Measurements from ENCODE around the gene EGFL6.

EGFL6 gene

DNA sequence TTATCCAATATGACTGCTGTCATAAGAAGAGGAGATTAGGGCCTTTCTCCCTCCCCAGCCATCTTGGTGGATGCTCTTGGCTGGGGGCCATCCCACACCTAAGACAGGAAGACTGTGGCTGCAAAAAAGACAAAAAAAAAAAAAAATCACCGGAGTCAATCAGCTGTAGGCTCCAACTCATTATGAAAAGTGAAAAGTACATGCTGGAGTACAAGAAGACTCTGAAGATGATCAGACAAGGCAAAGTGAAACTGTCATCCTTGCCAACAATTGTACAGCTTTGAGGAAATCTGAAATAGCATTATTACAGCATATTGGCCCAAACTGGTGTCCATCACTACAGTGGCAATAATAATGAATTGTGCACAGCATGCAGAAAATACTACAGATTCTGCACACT lies 5.2 kb downstream of the EGFL6 start:
- Histone ChIP-seq H2AFZ (ENCODE audit: insufficient read depth, low read length, poor library complexity) (no peak overlapping the region), H3K18ac (ENCODE audit: low read length) (no peak overlapping the region), H3K79me2 (ENCODE audit: control insufficient read depth, insufficient read depth, low read length, poor library complexity) (no peaks in the 10 kb centered on the region), H3K4me2 (ENCODE audit: low read length) (no peak overlapping the region), H3K9me3 (ENCODE audit: insufficient read depth, low read depth, low read length) (no peaks in the 10 kb centered on the region), H3K27me3 (ENCODE audit: insufficient read depth, low read length) (peaks cover 12% of the 10 kb centered on the region), H3K27ac (ENCODE audit: low read depth, low read length) (no peak overlapping the region), H3K4me1 (ENCODE audit: control insufficient read depth in 1 of 2, insufficient read depth in 2 of 2, low read length in 2 of 2) (peaks cover 3% of the 10 kb centered on the region in 2 experiments), H3K4ac (ENCODE audit: low read depth, low read length) (no peak overlapping the region), H3K36me3 (ENCODE audit: control insufficient read depth in 1 of 2, insufficient read depth in 2 of 2, low read length in 2 of 2) (no peaks in the 10 kb centered on the region), H3K23ac (ENCODE audit: low read length) (no peak overlapping the region), H3K4me3 (ENCODE audit: low read depth, low read length) (no peak overlapping the region), H3K79me1 (ENCODE audit: low read length) (no peaks in the 10 kb centered on the region), H4K91ac (ENCODE audit: low read depth, low read length) (no peak overlapping the region), H3K9ac (ENCODE audit: low read length) (no peak overlapping the region), H2BK5ac (ENCODE audit: low read depth, low read length, poor library complexity) (no peak overlapping the region), H2AK5ac (ENCODE audit: low read length) (no peak overlapping the region), H3K14ac (ENCODE audit: low read length) (no peak overlapping the region), H4K8ac (ENCODE audit: low read depth, low read length) (no peak overlapping the region), H2BK12ac (ENCODE audit: low read length) (no peak overlapping the region), H2BK120ac (ENCODE audit: insufficient read depth, low read length, poor library complexity) (no peak overlapping the region), H4K12ac (ENCODE audit: low read depth, low read length) (no peak overlapping the region)
- DNase-seq: no peak
- WGBS (ENCODE audit: extremely low coverage, insufficient coverage, insufficient read length): no CpG with 5 or more reads among the region's 1 CpG

GRCh38 chrX:13579661-13580060 lies 10.3 kb downstream of the EGFL6 start:
- Histone ChIP-seq H3K4me1 (ENCODE audit: control insufficient read depth in 1 of 2, insufficient read depth in 2 of 2, low read length in 2 of 2) (no peaks in the 10 kb centered on the region), H3K4me2 (ENCODE audit: low read length) (no peak overlapping the region), H3K27me3 (ENCODE audit: insufficient read depth, low read length) (no peaks in the 10 kb centered on the region), H2BK12ac (ENCODE audit: low read length) (no peak overlapping the region), H2AFZ (ENCODE audit: insufficient read depth, low read length, poor library complexity) (no peak overlapping the region), H2AK5ac (ENCODE audit: low read length) (no peak overlapping the region), H3K27ac (ENCODE audit: low read depth, low read length) (no peak overlapping the region), H2BK5ac (ENCODE audit: low read depth, low read length, poor library complexity) (no peak overlapping the region), H3K36me3 (ENCODE audit: control insufficient read depth in 1 of 2, insufficient read depth in 2 of 2, low read length in 2 of 2) (no peaks in the 10 kb centered on the region), H3K18ac (ENCODE audit: low read length) (no peak overlapping the region), H3K4ac (ENCODE audit: low read depth, low read length) (no peak overlapping the region), H4K8ac (ENCODE audit: low read depth, low read length) (no peak overlapping the region), H3K79me2 (ENCODE audit: control insufficient read depth, insufficient read depth, low read length, poor library complexity) (no peaks in the 10 kb centered on the region), H3K14ac (ENCODE audit: low read length) (no peak overlapping the region), H3K9me3 (ENCODE audit: insufficient read depth, low read depth, low read length) (no peaks in the 10 kb centered on the region), H3K23ac (ENCODE audit: low read length) (no peak overlapping the region), H4K12ac (ENCODE audit: low read depth, low read length) (no peak overlapping the region), H3K4me3 (ENCODE audit: low read depth, low read length) (no peak overlapping the region), H4K91ac (ENCODE audit: low read depth, low read length) (no peak overlapping the region), H3K9ac (ENCODE audit: low read length) (no peak overlapping the region), H2BK120ac (ENCODE audit: insufficient read depth, low read length, poor library complexity) (no peak overlapping the region), H3K79me1 (ENCODE audit: low read length) (no peaks in the 10 kb centered on the region)
- no CpG with 5 or more reads among the region's 4 CpGs for WGBS (ENCODE audit: extremely low coverage, insufficient coverage, insufficient read length)
- no peak for DNase-seq

- H3K27ac ChIP-seq (ENCODE audit: low read depth, low read length): no peak overlapping the region
- H2AK5ac ChIP-seq (ENCODE audit: low read length): no peak overlapping the region
- H3K14ac ChIP-seq (ENCODE audit: low read length): no peak overlapping the region
- no peaks in the 10 kb centered on the region for H3K79me2 ChIP-seq (ENCODE audit: control insufficient read depth, insufficient read depth, low read length, poor library complexity)
- no peak overlapping the region for H4K8ac ChIP-seq (ENCODE audit: low read depth, low read length)
- no peak overlapping the region for H3K4me3 ChIP-seq (ENCODE audit: low read depth, low read length)
- no peaks in the 10 kb centered on the region for H3K36me3 ChIP-seq (ENCODE audit: control insufficient read depth in 1 of 2, insufficient read depth in 2 of 2, low read length in 2 of 2)
- WGBS (ENCODE audit: extremely low coverage, insufficient coverage, insufficient read length): no CpG with 5 or more reads among the region's 4 CpGs
- no peak overlapping the region for H3K4ac ChIP-seq (ENCODE audit: low read depth, low read length)
- H3K4me1 ChIP-seq (ENCODE audit: control insufficient read depth in 1 of 2, insufficient read depth in 2 of 2, low read length in 2 of 2): no peaks in the 10 kb centered on the region
- no peak overlapping the region for H4K91ac ChIP-seq (ENCODE audit: low read depth, low read length)
- no peaks in the 10 kb centered on the region for H3K9me3 ChIP-seq (ENCODE audit: insufficient read depth, low read depth, low read length)
- H2AFZ ChIP-seq (ENCODE audit: insufficient read depth, low read length, poor library complexity): no peak overlapping the region
- H2BK12ac ChIP-seq (ENCODE audit: low read length): no peak overlapping the region
- no peak overlapping the region for H3K18ac ChIP-seq (ENCODE audit: low read length)
- H2BK5ac ChIP-seq (ENCODE audit: low read depth, low read length, poor library complexity): no peak overlapping the region
- no peaks in the 10 kb centered on the region for H3K79me1 ChIP-seq (ENCODE audit: low read length)
- H3K9ac ChIP-seq (ENCODE audit: low read length): no peak overlapping the region
- no peak overlapping the region for H4K12ac ChIP-seq (ENCODE audit: low read depth, low read length)
- H3K4me2 ChIP-seq (ENCODE audit: low read length): no peak overlapping the region
- no peak overlapping the region for H2BK120ac ChIP-seq (ENCODE audit: insufficient read depth, low read length, poor library complexity)
- no peaks in the 10 kb centered on the region for H3K27me3 ChIP-seq (ENCODE audit: insufficient read depth, low read length)
- H3K23ac ChIP-seq (ENCODE audit: low read length): no peak overlapping the region
- DNase-seq: no peak
Measured at GRCh38 chrX:13581554-13581953, 12.2 kb downstream of the EGFL6 start.

- Histone ChIP-seq H3K18ac (ENCODE audit: low read length) (no peak overlapping the region), H3K23ac (ENCODE audit: low read length) (no peak overlapping the region), H2BK120ac (ENCODE audit: insufficient read depth, low read length, poor library complexity) (no peak overlapping the region), H3K4ac (ENCODE audit: low read depth, low read length) (no peak overlapping the region), H4K12ac (ENCODE audit: low read depth, low read length) (no peak overlapping the region), H4K91ac (ENCODE audit: low read depth, low read length) (no peak overlapping the region), H3K14ac (ENCODE audit: low read length) (no peak overlapping the region), H2AFZ (ENCODE audit: insufficient read depth, low read length, poor library complexity) (no peak overlapping the region), H4K8ac (ENCODE audit: low read depth, low read length) (no peak overlapping the region), H3K9me3 (ENCODE audit: insufficient read depth, low read depth, low read length) (no peaks in the 10 kb centered on the region), H3K79me2 (ENCODE audit: control insufficient read depth, insufficient read depth, low read length, poor library complexity) (no peaks in the 10 kb centered on the region), H3K79me1 (ENCODE audit: low read length) (no peaks in the 10 kb centered on the region), H2AK5ac (ENCODE audit: low read length) (no peak overlapping the region), H3K4me1 (ENCODE audit: control insufficient read depth in 1 of 2, insufficient read depth in 2 of 2, low read length in 2 of 2) (no peaks in the 10 kb centered on the region), H3K4me3 (ENCODE audit: low read depth, low read length) (no peak overlapping the region), H3K4me2 (ENCODE audit: low read length) (no peak overlapping the region), H3K27me3 (ENCODE audit: insufficient read depth, low read length) (no peaks in the 10 kb centered on the region), H2BK5ac (ENCODE audit: low read depth, low read length, poor library complexity) (no peak overlapping the region), H3K36me3 (ENCODE audit: control insufficient read depth in 1 of 2, insufficient read depth in 2 of 2, low read length in 2 of 2) (no peaks in the 10 kb centered on the region), H2BK12ac (ENCODE audit: low read length) (no peak overlapping the region), H3K27ac (ENCODE audit: low read depth, low read length) (no peak overlapping the region), H3K9ac (ENCODE audit: low read length) (no peak overlapping the region)
- no CpG with 5 or more reads among the region's 3 CpGs for WGBS (ENCODE audit: extremely low coverage, insufficient coverage, insufficient read length)
- no peak for DNase-seq
Measured at GRCh38 chrX:13587786-13588477, 18.5 kb downstream of the EGFL6 start.
